T-helper 2 cell treated with Interferon-gamma antibody and Interleukin-4, amounts not matched to agents 100 ng/mL and 5 ng/mL, for 36 hours (primary cell): ENCODE data around the gene CDH20. TPM values are rescaled to one million over a fixed set of nuclear protein-coding genes. Genes with fewer than 3 reads are reported as not detected.
"Not testable (repeated sequence)": the region's sequence is repeated elsewhere in the genome, so short reads cannot be mapped to it uniquely, and the experiment has no call there.

ENCODE experiments used
- intact Hi-C: fragments of 100-400 bp; cut with micrococcal nuclease; formaldehyde crosslinking; loops from one replicate; pipeline ENCODE4 v1.15.1; 2023
- total RNA-seq: library from RNA; stranded (reverse); gene quantifications from 2 replicates; pipeline ENCODE4 v1.2.3, GENCODE V29; 2022

The CDH20 gene
- total RNA-seq, 1 donor from 2014 or later: not detected

GRCh38 chr18:61340148-61340547, 6.9 kb downstream of the CDH20 start:
- intact Hi-C loops: no loop called here

DNA sequence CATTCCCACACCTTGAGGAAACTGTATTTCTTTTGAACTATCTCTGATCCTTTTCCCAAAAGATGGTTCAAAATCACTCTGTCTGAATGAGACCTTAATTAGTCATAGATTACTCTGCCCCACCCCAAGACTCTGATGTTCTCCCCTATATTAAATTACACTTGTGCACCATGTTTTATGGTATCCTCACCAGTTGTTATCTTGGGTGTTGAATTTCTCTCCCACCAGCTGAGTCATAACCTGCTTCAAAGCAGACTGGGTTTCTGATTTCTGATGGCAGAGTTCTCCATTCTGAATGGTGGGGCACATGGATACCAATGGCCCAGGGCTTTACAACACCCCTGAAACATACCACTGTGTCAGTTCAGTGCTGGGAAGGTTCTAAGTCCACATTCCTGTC, 15.0 kb downstream of the CDH20 start:
- intact Hi-C loops: no loop called here

GRCh38 chr18:61350578-61350977, 17.3 kb downstream of the CDH20 start:
- intact Hi-C loops: loop anchor here (10.0 kb wide), 2 partner anchors 64 to 76 kb away; no protein-coding TSS in a partner anchor

DNA sequence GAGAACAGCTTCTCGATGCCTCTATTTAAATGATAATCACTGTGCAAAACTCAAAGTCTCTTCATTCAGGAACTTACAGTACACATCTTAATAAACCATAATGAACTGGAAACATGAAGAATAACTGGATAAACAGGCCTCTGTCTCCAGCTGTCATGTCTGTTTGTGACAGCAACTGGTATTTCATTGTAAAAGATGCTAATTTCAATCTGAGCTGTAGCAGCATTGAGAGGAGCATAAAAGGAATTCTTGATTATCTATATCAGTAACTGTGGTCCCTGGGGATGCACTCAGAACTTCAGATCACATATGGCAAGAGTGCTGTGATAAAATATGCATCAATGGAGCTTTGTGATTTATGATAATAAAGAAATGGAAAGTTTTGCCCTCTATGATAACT, 18.8 kb downstream of the CDH20 start:
- intact Hi-C loops: loop anchor here (10.0 kb wide), 2 partner anchors 63 to 77 kb away; no protein-coding TSS in a partner anchor

GRCh38 chr18:61352611-61353010, 19.4 kb downstream of the CDH20 start:
- intact Hi-C loops: loop anchor here (10.0 kb wide), 2 partner anchors 62 to 78 kb away; no protein-coding TSS in a partner anchor

DNA sequence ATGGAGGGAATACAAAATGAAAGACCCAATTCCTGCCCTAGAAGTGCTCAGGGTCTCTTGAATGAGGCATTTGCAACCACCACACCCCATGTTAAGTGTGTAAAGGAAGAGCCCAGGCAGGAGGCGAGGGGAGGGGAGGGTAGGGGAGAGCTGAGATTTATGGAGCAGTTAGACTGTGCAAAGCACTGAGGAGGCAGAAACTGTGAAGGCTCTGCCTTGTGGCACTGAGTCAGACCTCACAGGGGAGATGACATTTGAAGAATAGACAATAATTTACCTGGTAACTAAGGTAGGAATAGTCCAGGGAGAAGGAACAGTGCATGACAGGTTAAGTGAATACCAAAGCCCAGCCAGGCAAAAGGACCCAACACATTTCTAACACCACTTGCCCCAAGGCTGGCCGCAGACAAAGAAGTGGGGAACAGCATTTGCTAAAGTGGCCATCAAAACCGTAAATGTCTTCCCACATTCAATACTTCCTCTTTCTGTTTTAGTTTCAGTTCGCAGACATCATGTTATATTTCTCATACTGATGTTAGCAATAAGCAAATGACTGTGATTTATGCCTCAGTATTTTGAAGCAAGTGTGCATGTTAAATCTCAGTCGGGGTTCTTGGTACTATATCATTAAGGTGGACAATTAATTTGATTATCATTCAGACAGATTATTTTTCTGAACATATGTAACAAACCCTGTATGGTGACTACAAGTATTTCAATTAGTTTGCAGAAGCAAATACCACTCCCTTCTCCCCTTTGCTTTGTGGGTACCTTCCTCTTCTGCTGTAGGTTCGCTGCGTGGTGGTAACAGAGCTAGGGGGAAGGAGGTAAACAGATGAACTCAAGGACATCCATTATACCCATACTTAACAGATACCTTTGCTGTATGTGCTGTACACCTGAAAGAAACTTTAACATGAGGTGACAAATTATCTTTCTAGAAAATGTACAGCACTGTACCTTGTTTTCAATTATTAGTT, 27.5 kb downstream of the CDH20 start:
- intact Hi-C loops: no loop called here

DNA sequence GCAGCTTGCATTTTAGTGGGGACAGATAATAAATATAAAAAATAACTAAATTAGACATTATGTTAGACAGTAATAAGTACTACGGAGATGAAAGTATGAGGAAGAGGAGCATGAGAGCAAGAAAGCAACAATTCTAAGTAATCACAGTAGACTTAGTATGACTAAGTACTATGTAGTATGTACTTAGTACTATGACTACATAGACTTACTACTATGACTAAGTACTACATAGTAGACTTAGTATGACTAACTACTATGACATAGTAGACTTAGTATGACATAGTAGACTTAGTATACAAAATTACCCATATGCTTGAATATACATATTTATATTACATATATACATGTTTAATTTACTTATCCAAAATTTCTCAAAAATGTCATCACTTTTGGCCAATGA, 29.3 kb downstream of the CDH20 start:
- intact Hi-C loops: no loop called here

- intact Hi-C loops: no loop called here
These were observed 31.7 kb downstream of the CDH20 start for GRCh38 chr18:61364953-61365352.

DNA sequence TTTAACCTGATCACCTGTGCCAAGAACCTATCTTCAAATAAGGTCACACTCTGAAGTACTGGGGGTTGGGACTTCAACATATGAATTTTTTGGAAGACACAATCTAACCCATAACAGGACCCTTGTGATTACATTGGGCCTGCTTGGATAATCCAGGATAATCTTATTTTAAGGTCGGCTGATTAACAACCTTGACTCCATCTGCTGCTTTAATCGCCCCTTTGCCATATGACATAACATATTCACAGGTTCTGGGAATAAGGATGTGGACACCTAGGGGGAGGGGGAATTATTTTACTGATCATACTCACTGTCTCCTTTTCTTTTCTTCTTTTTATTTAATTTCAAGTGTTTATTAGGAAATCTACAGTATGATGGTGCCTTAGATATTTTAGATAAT, 34.8 kb downstream of the CDH20 start:
- intact Hi-C loops: no loop called here

DNA sequence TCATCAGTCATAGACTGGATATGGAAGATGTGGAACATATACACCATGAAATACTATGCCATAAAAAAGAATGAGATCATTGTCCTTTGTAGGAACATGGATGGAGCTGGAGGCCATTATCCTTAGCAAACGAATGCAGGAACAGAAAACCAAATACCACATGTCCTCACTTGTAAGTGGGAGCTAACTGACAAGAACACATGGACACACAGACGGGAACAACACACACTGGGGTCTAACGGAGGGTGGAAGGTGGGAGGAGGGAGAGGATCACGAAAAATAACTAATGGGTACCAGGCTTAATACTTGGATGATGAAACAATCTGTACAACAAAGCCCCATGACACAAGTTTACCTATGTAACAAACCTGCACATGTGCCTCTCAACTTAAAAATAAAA, 36.4 kb downstream of the CDH20 start:
- intact Hi-C loops: not testable (repeated sequence)

GRCh38 chr18:61371111-61371510, 37.9 kb downstream of the CDH20 start:
- intact Hi-C loops: no loop called here

DNA sequence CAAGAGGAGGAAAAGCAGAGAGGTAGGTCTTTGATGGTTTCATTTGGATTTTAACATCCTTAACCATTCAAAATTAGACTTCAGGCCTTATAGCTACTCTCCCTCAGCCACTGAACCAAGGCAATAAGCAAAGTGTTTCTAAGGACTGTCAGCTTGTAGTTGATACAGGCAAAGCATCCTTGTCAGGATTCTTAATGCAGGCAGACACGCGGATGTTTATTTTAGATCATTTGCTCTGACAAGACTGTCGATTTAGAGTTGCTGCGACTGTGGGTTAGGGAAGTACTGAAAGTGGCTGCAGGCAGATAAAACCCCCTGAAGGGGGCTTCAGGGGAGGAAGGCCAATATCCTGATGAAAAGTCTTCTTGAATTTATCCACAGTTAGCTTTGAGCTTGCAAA, 46.6 kb downstream of the CDH20 start:
- intact Hi-C loops: no loop called here

- intact Hi-C loops: no loop called here
These were observed 54.8 kb downstream of the CDH20 start for GRCh38 chr18:61388010-61388409.

- intact Hi-C loops: no loop called here
These were observed 61.8 kb downstream of the CDH20 start for GRCh38 chr18:61394983-61395382.

- intact Hi-C loops: no loop called here
These were observed 64.0 kb downstream of the CDH20 start for GRCh38 chr18:61397222-61397621.

DNA sequence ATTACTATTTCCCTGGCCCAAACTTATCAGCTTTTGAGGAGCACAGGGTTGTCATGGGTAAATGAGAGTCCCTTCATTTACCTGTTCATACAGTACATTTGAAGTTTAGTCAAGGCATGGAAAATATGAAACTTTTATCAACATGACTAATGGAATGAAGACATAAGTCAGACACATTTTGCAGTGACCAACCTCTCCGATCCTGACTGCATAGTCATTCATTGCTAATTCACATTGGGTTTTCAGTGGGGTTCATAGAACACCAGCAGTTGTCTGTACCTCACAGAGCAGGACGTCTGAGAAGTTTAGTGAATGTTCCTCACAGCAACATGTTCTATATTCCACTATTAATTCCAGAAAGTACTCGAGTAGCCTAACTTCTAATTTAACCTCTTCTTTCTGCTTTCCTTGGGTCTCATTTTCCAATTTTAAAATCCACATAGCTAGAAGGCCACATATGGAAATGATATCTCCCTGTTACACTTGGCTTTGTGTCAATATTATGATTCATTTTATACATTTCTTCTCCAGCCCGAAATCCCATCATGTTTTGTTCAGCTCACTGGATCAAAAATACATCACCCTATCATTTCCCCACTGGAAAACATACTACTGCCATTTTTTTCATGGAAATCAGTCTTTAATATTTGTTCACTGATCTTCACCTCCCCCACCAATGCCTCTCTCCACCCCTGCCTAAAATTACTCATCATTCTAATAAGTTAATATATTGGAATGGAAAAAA, 65.9 kb downstream of the CDH20 start:
- intact Hi-C loops: no loop called here

DNA sequence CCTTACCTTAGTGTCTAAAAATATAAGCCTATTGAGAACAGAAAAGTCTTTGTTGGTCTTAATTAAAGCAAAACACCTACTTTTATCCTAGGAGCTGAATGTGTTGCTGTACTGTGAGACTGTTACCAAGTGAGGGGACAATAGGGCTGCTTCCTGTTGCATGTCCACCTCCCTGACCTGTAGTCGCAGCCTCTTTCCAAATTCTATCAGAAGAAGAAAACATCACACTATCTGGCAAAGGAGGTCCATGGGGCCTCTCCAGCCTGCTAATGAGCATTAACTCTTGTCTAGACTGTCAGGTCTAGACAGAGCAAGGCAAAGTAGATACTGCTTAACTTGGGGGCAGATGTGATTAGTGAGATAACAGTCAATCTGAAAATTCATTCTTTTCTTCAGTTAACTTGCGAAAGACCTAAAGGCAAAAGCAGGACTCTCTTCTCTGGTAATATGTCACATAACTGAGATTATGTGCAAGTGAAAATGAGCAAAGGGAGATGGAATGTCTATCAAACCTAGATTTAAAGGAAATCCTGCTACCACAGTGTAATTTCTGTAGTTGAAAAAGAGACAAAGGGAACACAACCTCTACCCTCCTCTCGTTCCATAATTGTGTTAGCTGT, 66.9 kb downstream of the CDH20 start:
- intact Hi-C loops: no loop called here

DNA sequence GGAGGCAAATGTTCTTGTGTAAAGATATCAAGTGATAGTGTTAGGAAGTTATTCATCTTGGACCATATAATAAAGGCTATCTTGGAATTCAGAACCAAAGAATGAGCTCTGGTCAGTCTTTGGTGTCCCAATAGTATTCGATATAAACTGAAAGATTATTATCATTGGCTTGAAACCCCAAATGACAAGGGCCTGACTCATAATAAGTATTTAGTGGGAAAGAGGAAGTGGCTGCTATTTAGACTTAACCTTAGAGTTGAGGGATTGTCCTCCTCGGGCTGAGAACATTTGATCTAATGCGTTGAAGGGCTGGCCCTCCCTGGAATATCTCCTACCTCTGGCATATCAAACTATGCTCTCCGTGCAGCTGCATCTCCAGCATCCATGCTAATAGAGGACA, 67.5 kb downstream of the CDH20 start:
- intact Hi-C loops: no loop called here

- intact Hi-C loops: no loop called here
These were observed 69.5 kb downstream of the CDH20 start for GRCh38 chr18:61402726-61403125.

DNA sequence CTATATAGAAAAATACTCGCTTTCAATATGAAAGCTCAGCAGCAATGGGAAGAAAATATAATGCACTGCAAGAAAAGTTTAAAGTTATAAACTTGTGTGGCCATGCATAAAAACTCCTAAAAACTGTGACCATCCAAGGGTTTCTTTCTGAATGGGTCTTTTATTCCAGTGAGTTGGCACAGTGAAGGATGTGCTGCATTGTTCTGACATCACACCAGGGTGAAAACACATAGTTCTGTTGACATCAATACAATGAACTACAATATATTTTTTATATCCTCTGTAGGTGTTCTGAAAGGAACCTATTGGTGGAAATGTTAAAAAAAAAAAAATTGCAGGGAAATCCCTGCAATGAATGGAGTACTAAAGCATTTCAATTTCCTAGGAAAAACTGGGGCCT, 80.2 kb downstream of the CDH20 start:
- intact Hi-C loops: loop anchor here (10.0 kb wide), 1 partner anchor 59 kb away; no protein-coding TSS in a partner anchor

GRCh38 chr18:61414086-61414485, 80.9 kb downstream of the CDH20 start:
- intact Hi-C loops: loop anchor here (10.0 kb wide), 1 partner anchor 59 kb away; no protein-coding TSS in a partner anchor
